Measurements from ENCODE around the gene SPRY2.
"Not testable (repeated sequence)": the region's sequence is repeated elsewhere in the genome, so short reads cannot be mapped to it uniquely, and the experiment has no call there.

Gene SPRY2

GRCh38 chr13:80341101-80341755 is at the start of gene SPRY2:
Gene SPRY2 (minus strand): TSS chr13:80341126. CDS start chr13:80337705, 3,421 bp downstream.
- DNase-seq, result peak; percentile 97

GRCh38 chr13:80390338-80390737 is 49.4 kb upstream of the SPRY2 start:
- DNase-seq, result no peak

- no peak for DNase-seq
Measured at GRCh38 chr13:80389073-80390038, 48.4 kb upstream of the SPRY2 start.

- DNase-seq, result no peak
Measured at GRCh38 chr13:80388506-80388905, 47.6 kb upstream of the SPRY2 start.

- DNase-seq, result no peak
Measured at GRCh38 chr13:80386592-80386991, 45.7 kb upstream of the SPRY2 start.

GRCh38 chr13:80386002-80386401 is 45.1 kb upstream of the SPRY2 start:
- DNase-seq, result no peak

GRCh38 chr13:80382576-80382975 is 41.6 kb upstream of the SPRY2 start:
- DNase-seq, result no peak

- DNase-seq, result no peak
Measured at GRCh38 chr13:80379245-80379644, 38.3 kb upstream of the SPRY2 start.

- no peak for DNase-seq
Measured at GRCh38 chr13:80376554-80376953, 35.6 kb upstream of the SPRY2 start.

- DNase-seq, result no peak
Measured at GRCh38 chr13:80374901-80375300, 34.0 kb upstream of the SPRY2 start.

GRCh38 chr13:80374444-80374843 is 33.5 kb upstream of the SPRY2 start:
- no peak for DNase-seq

- DNase-seq, result no peak
Measured at GRCh38 chr13:80371840-80372509, 31.0 kb upstream of the SPRY2 start.

GRCh38 chr13:80367473-80367872 is 26.5 kb upstream of the SPRY2 start:
- no peak for DNase-seq

GRCh38 chr13:80363890-80364503 is 23.1 kb upstream of the SPRY2 start:
- DNase-seq, result peak; percentile 40

- no peak for DNase-seq
Measured at GRCh38 chr13:80362481-80362880, 21.6 kb upstream of the SPRY2 start.

- DNase-seq, result peak; percentile 39
Measured at GRCh38 chr13:80361883-80362327, 21.0 kb upstream of the SPRY2 start.

GRCh38 chr13:80361298-80361697 is 20.4 kb upstream of the SPRY2 start:
- no peak for DNase-seq

GRCh38 chr13:80360453-80360800 is 19.5 kb upstream of the SPRY2 start:
- no peak for DNase-seq

- DNase-seq, result no peak
Measured at GRCh38 chr13:80359778-80360452, 19.0 kb upstream of the SPRY2 start.

- no peak for DNase-seq
Measured at GRCh38 chr13:80359414-80359777, 18.5 kb upstream of the SPRY2 start.

GRCh38 chr13:80355496-80356094 is 14.7 kb upstream of the SPRY2 start:
- DNase-seq, result not testable (repeated sequence)

GRCh38 chr13:80348750-80349149 is 7.8 kb upstream of the SPRY2 start:
- DNase-seq, result no peak

All from midbrain (tissue), 1 donor.